GM10266 (cell line): ENCODE data around the gene CHPF2.

ENCODE experiments used
- DNase-seq: peaks from one replicate; pipeline ENCODE4 v3.0.0; 2012; ENCODE audit errors: extremely low spot score
- TF ChIP-seq, protein P1 (sequence below): IDR thresholded peaks from 2 replicates; pipeline ENCODE4 v1.5.1; 2012; ENCODE audit warnings: mild to moderate bottlenecking, low read depth; ENCODE audit not compliant: control insufficient read depth, insufficient read depth; ENCODE audit errors: missing control alignments

CHPF2 gene

GRCh38 chr7:151235091-151235787 is 3.0 kb downstream of the CHPF2 start:
- TF ChIP-seq, protein P1, sequence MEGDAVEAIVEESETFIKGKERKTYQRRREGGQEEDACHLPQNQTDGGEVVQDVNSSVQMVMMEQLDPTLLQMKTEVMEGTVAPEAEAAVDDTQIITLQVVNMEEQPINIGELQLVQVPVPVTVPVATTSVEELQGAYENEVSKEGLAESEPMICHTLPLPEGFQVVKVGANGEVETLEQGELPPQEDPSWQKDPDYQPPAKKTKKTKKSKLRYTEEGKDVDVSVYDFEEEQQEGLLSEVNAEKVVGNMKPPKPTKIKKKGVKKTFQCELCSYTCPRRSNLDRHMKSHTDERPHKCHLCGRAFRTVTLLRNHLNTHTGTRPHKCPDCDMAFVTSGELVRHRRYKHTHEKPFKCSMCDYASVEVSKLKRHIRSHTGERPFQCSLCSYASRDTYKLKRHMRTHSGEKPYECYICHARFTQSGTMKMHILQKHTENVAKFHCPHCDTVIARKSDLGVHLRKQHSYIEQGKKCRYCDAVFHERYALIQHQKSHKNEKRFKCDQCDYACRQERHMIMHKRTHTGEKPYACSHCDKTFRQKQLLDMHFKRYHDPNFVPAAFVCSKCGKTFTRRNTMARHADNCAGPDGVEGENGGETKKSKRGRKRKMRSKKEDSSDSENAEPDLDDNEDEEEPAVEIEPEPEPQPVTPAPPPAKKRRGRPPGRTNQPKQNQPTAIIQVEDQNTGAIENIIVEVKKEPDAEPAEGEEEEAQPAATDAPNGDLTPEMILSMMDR, result no peak
- no peak for DNase-seq

GRCh38 chr7:151236406-151236805 is 4.1 kb downstream of the CHPF2 start:
- TF ChIP-seq, protein P1, result no peak
- no peak for DNase-seq

GRCh38 chr7:151237244-151238189 is 5.2 kb downstream of the CHPF2 start:
- TF ChIP-seq, protein P1, result no peak
- no peak for DNase-seq

DNA sequence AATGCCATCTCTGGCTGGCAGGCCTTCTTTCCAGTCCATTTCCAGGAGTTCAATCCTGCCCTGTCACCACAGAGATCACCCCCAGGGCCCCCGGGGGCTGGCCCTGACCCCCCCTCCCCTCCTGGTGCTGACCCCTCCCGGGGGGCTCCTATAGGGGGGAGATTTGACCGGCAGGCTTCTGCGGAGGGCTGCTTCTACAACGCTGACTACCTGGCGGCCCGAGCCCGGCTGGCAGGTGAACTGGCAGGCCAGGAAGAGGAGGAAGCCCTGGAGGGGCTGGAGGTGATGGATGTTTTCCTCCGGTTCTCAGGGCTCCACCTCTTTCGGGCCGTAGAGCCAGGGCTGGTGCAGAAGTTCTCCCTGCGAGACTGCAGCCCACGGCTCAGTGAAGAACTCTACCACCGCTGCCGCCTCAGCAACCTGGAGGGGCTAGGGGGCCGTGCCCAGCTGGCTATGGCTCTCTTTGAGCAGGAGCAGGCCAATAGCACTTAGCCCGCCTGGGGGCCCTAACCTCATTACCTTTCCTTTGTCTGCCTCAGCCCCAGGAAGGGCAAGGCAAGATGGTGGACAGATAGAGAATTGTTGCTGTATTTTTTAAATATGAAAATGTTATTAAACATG is 6.0 kb downstream of the CHPF2 start:
- DNase-seq, result no peak
- TF ChIP-seq, protein P1, result no peak

- TF ChIP-seq, protein P1, result no peak
- no peak for DNase-seq
These were observed 6.9 kb downstream of the CHPF2 start for GRCh38 chr7:151238924-151239836.

DNA sequence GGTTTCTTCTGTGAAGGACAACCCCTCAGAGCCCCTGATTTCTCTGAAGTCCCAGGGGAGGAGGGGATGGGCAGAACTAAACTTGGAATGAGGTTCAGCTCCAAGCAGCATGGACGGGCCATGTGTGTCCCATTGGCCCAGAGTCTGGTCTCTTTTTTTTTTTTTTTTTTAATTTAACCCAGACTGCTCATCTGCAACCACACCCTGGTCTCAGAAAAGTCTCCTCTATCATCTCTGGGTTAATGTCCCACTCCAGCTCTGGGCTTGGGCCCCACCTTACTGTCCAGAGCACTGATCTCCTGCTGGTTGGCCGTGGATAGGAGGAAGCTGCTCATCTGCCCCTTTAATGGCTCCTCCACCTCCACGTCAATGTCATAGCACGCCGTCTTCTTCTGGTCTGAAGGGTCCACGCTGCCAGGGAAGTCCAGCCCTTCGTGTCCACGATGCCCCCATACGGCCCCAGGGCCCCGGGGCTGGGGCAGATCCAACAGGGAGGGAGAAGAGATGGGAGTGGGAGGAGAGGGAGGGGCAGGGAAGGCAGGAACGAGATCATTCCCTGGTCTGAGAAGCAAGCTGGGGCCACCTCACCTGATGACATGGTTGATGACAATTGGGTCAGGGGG is 7.7 kb downstream of the CHPF2 start:
- TF ChIP-seq, protein P1, result no peak
- DNase-seq, result no peak
